Stimulated activated CD4-positive, alpha-beta T cell treated with anti-CD3 and anti-CD28 coated beads, Interleukin-1b, Interleukin-23, amount 100 ng/mL, for 48 hours (primary cell): ENCODE measurements around the gene FAM168A.

Source experiments
- DNase-seq: peaks from one replicate; pipeline ENCODE4 v3.0.0-alpha.2; 2020

Gene FAM168A

GRCh38 chr11:73360743-73361369 is 237.1 kb downstream of the FAM168A start:
- DNase-seq = no peak

- peak; percentile 22 for DNase-seq
Observed at GRCh38 chr11:73359930-73360742, 237.8 kb downstream of the FAM168A start.

- DNase-seq = no peak
Observed at GRCh38 chr11:73359341-73359740, 238.6 kb downstream of the FAM168A start.

- no peak for DNase-seq
Observed at GRCh38 chr11:73358071-73358470, 239.8 kb downstream of the FAM168A start.

GRCh38 chr11:73356979-73357860 is 240.7 kb downstream of the FAM168A start:
- no peak for DNase-seq

- no peak for DNase-seq
Observed at GRCh38 chr11:73355109-73355508, 242.8 kb downstream of the FAM168A start.

GRCh38 chr11:73353422-73353821 is 244.5 kb downstream of the FAM168A start:
- no peak for DNase-seq

- DNase-seq = peak; percentile 57
Observed at GRCh38 chr11:73350908-73351636, 246.8 kb downstream of the FAM168A start.
